Mucosa of descending colon (tissue), 3 donors: ENCODE results near the gene CYB5B. TPM values are rescaled to one million over a fixed set of nuclear protein-coding genes. Genes with fewer than 3 reads are reported as not detected.

ENCODE experiments used
- ATAC-seq: fragments of 200-7000 bp; cut with Tn5 transposase; one replicate; pipeline ENCODE4 v1.9.1; 2020; ENCODE audit warnings: mild to moderate bottlenecking, moderate library complexity
- DNase-seq, 3 donors: peaks; one replicate each; pipeline ENCODE4 v3.0.0-alpha.2; 2020
- H3K36me3 ChIP-seq: fragments of 200-600 bp; one replicate; pipeline ENCODE4 v1.8.0; 2021; ENCODE audit warnings: low read depth, mild to moderate bottlenecking
- H3K4me1 ChIP-seq: fragments of 200-600 bp; one replicate; pipeline ENCODE4 v1.8.0; 2021; ENCODE audit warnings: low read depth, mild to moderate bottlenecking
- H3K4me3 ChIP-seq: fragments of 200-600 bp; one replicate; pipeline ENCODE4 v1.8.0; 2021; ENCODE audit warnings: mild to moderate bottlenecking
- H3K9me3 ChIP-seq: fragments of 200-600 bp; one replicate; pipeline ENCODE4 v1.8.0; 2021; ENCODE audit warnings: mild to moderate bottlenecking
- intact Hi-C, 2 donors: fragments of 100-400 bp; cut with DNase I in 1 of 2; cut with micrococcal nuclease in 1 of 2; formaldehyde crosslinking; loops; one replicate each; pipeline versions ENCODE4 v1.11.0 to v1.11.1; 2022; cut with DNase I, micrococcal nuclease
- total RNA-seq, 3 donors: library from RNA; stranded (reverse); fragmentation: NEBNext Ultra II Directional in 2 of 3; extraction: Animal tissue kit (Norgen Biotek cat#: 25700) in 2 of 3; gene quantifications; one replicate each; pipeline versions ENCODE4 v1.2.1 to v1.2.4, GENCODE V29; 2021 to 2023
- TF ChIP-seq, protein P1 (sequence below): fragments of 200-600 bp; IDR thresholded peaks from one replicate; pipeline ENCODE4 v1.8.0; 2022; ENCODE audit warnings: antibody characterized with exemption, mild to moderate bottlenecking
- donor health status: DM: no; HTN: no; CAD: no; lungs with moderate emphysema.
- donor health status: DM: no; HTN: no; CAD: no.
- donor health status: DM: no; HTN: yes; CAD: no.

The CYB5B gene
- total RNA-seq, 3 donors from 2014 or later: 121 to 187 (median 159) TPM

DNA sequence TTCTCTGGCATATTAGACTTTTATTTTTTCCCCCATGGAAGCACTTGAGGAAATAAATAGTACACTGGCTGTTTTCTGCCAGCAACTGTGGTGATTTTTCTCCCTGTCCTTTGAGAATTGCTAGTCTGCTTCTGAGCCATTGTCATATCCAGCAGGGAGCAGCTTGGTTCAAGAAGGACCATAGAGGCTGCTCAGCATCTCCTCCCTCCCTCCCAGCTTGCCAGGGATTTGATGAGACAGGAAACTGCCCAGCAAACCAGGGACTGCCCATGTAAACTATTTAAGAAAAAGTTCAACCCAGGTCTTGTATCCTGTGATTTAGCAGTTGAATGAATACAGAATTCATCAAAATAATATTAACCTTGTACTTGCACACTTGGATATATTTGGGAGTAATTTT, 39.5 kb downstream of the CYB5B start:
- Histone ChIP-seq H3K9me3 (no peaks in the 10 kb centered on the region), H3K4me1 (peaks cover 14% of the 10 kb centered on the region), H3K4me3 (no peak overlapping the region), H3K36me3 (no peaks in the 10 kb centered on the region)
- no peak for DNase-seq
- intact Hi-C loops: no loop called here
- ATAC-seq: no peak
- TF ChIP-seq, protein P1, sequence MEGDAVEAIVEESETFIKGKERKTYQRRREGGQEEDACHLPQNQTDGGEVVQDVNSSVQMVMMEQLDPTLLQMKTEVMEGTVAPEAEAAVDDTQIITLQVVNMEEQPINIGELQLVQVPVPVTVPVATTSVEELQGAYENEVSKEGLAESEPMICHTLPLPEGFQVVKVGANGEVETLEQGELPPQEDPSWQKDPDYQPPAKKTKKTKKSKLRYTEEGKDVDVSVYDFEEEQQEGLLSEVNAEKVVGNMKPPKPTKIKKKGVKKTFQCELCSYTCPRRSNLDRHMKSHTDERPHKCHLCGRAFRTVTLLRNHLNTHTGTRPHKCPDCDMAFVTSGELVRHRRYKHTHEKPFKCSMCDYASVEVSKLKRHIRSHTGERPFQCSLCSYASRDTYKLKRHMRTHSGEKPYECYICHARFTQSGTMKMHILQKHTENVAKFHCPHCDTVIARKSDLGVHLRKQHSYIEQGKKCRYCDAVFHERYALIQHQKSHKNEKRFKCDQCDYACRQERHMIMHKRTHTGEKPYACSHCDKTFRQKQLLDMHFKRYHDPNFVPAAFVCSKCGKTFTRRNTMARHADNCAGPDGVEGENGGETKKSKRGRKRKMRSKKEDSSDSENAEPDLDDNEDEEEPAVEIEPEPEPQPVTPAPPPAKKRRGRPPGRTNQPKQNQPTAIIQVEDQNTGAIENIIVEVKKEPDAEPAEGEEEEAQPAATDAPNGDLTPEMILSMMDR: no peak

DNA sequence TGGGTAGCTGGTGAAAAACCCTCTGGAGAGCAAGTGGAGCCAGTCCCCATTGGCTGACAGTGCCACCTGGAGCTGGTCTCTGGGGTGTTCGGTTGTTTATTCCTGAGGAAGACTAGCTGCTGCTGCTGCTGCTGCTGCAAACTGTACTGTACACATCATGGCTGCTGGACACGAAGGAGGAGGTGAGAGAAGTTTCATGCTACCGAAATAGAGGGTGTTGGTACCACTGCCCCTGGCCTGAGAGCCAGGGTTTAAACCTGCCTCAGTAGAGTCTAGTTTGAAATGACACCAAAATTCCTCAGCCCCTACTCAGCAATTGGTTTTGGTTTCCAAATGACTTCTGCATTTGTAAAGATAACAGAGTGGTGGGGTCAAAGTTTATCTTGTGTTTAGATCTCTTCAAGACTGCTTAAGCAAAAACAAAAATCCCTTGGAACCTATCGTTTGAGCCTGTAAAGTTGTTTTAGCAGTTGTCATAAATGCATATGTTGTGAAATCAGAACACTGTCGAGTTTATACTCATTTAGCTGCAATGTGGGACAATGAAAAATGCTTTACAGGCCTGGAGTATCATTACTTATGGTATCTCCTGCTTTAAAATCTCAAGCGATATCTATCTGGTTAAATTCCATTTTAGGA, 40.8 kb downstream of the CYB5B start:
- TF ChIP-seq, protein P1: no peak
- Histone ChIP-seq H3K4me3 (no peak overlapping the region), H3K36me3 (no peaks in the 10 kb centered on the region), H3K4me1 (peaks cover 17% of the 10 kb centered on the region), H3K9me3 (no peaks in the 10 kb centered on the region)
- intact Hi-C loops: no loop called here
- DNase-seq (peak in 2 of 3 donors; percentile 36 to 44), ATAC-seq (peak; percentile 78)

DNA sequence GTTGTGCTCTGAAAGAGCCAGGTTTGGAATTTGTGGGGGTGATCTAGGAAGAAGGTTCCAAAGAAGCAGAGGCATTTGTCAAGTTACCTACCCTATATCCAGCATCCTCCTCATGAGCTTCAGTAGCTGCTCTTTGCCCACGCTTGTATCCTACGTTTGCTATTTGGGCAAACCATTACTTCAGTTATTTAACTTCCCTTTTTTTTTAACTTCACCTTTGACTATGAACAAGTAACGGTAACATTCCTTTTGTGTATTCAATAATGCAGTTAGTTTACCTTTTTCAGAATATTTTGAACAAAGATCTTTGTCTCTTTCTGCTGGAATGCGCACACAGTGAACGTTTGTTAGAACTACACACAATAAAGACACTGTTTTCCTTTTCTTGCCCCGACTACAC, 41.5 kb downstream of the CYB5B start:
- H3K36me3 ChIP-seq: no peaks in the 10 kb centered on the region
- ATAC-seq: no peak
- TF ChIP-seq, protein P1: no peak
- no peak for DNase-seq
- H3K4me1 ChIP-seq: peaks cover 17% of the 10 kb centered on the region
- H3K4me3 ChIP-seq: no peak overlapping the region
- intact Hi-C loops: no loop called here
- H3K9me3 ChIP-seq: no peaks in the 10 kb centered on the region

DNA sequence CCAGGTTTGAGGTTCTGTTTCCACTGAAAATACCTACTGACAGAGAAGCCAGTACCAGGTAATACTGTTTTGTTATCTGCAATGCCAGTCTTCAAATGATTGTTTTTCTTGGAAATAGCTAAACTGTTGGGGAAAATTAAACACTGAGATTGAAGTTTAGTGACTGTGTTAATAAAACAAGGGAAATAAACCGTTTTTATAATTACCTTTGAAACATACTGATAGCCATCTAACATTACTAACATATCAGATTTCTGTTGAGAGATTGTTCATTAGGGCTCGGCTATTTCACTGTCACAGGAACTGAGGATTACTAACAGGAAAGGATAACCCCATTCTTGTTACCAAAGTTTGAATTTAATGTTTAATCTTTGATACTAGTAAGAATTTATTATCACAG, 42.1 kb downstream of the CYB5B start:
- Histone ChIP-seq H3K36me3 (no peaks in the 10 kb centered on the region), H3K4me1 (peaks cover 17% of the 10 kb centered on the region), H3K9me3 (no peaks in the 10 kb centered on the region), H3K4me3 (no peak overlapping the region)
- ATAC-seq: no peak
- TF ChIP-seq, protein P1: no peak
- DNase-seq: no peak
- intact Hi-C loops: no loop called here

DNA sequence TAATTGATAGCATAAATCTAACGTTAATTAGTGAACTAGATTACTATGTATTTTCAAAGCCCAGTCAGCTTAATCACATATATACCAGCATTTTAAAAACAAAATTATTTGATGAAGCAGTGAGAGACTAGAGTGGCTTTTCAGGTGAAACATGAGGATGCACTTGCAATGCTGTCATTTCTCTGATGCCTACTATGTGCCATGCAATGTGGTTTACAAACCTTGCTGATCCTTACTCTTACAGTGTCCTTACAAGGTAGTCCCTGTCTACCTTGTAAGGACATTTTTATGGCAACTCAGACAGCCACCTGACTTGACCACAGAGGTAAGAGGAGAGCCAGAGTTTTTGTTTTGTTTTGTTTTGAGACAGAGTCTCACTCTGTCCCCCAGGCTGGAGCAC, 42.7 kb downstream of the CYB5B start:
- H3K4me1 ChIP-seq: peaks cover 17% of the 10 kb centered on the region
- DNase-seq: no peak
- TF ChIP-seq, protein P1: no peak

More for the DNA sequence above, 42.7 kb downstream of the CYB5B start:
- no peaks in the 10 kb centered on the region for H3K9me3 ChIP-seq
- intact Hi-C loops: no loop called here
- H3K4me3 ChIP-seq: no peak overlapping the region
- no peak for ATAC-seq
- no peaks in the 10 kb centered on the region for H3K36me3 ChIP-seq
